HepG2 (cell line): ENCODE results near the gene B4GALT1. TPM values are rescaled to one million over a fixed set of nuclear protein-coding genes. Genes with fewer than 3 reads are reported as not detected.
A peak's percentile ranks its signal among the peaks of the same experiment; 100 is the strongest.

ENCODE experiments used
- ESRRA ChIP-seq: sonication (generic); formaldehyde crosslinking; IDR thresholded peaks from 2 replicates; pipeline ENCODE4 v1.5.1; 2020; ENCODE audit warnings: mild to moderate bottlenecking, low read depth, missing genetic modification reagents
- GABPB1 ChIP-seq: IDR thresholded peaks from 2 replicates; pipeline ENCODE4 v1.6.1; 2016; ENCODE audit warnings: mild to moderate bottlenecking, missing genetic modification reagents, moderate library complexity, missing compliant biosample characterization
- KAT7 ChIP-seq: IDR thresholded peaks from 2 replicates; pipeline ENCODE4 v1.6.1; 2018; ENCODE audit warnings: borderline replicate concordance, missing compliant biosample characterization
- NR2F2 ChIP-seq: IDR thresholded peaks from 2 replicates; pipeline ENCODE4 v1.6.1; 2012; ENCODE audit warnings: low read depth, inconsistent platforms, borderline replicate concordance
- PRPF4 ChIP-seq: fragments of 200-400 bp; formaldehyde crosslinking; IDR thresholded peaks from 2 replicates; pipeline ENCODE4 v1.6.1; 2016; ENCODE audit warnings: low read length, low read depth; ENCODE audit not compliant: poor library complexity, severe bottlenecking
- TEAD2 ChIP-seq: sonication (generic); formaldehyde crosslinking; IDR thresholded peaks from 2 replicates; pipeline ENCODE4 v1.9.0; 2021; ENCODE audit warnings: missing genetic modification reagents
- ZFP1 ChIP-seq: IDR thresholded peaks from 2 replicates; pipeline ENCODE4 v1.6.1; 2016
- ZNF12 ChIP-seq: sonication (generic); formaldehyde crosslinking; IDR thresholded peaks from 2 replicates; pipeline ENCODE4 v1.5.0; 2020; ENCODE audit warnings: missing genetic modification reagents
- ZNF207 ChIP-seq: fragments of 450-650 bp; IDR thresholded peaks from 2 replicates; pipeline ENCODE4 v1.6.1; 2016; ENCODE audit warnings: antibody characterized with exemption, borderline replicate concordance
- ZNF788 ChIP-seq: sonication (generic); formaldehyde crosslinking; IDR thresholded peaks from 2 replicates; pipeline ENCODE4 v1.5.0; 2020; ENCODE audit warnings: mild to moderate bottlenecking, missing genetic modification reagents, borderline replicate concordance
- polyA plus RNA-seq, 8 experiments: library from polyadenylated mRNA; depleted of rRNA in 3 of 8; stranded (reverse) in 7 of 8; unstranded in 1 of 8; fragments of >200 nt; fragmentation: Illumina TruSeq in 4 of 8; extraction: Trizol in 4 of 8; gene quantifications; 2 replicates each; pipeline versions ENCODE4 v1.2.1 to v1.2.3, GENCODE V29; 2011 to 2016; ENCODE audit warnings: low read depth in 4 of 8, missing spikeins in 1 of 8, mixed read lengths in 1 of 8; ENCODE audit not compliant: insufficient read depth in 1 of 8
- total RNA-seq, 5 experiments: library from RNA; depleted of rRNA; stranded (reverse); fragments of >200 nt; fragmentation: Illumina TruSeq; extraction: Trizol; gene quantifications; 2 replicates each; pipeline ENCODE4 v1.2.3, GENCODE V29; 2016; ENCODE audit warnings: low read depth in 1 of 5
- TF ChIP-seq, protein P1 (sequence below): IDR thresholded peaks from 2 replicates; pipeline ENCODE4 v1.6.1; 2016; ENCODE audit warnings: low read depth, missing genetic modification reagents, missing compliant biosample characterization
- TF ChIP-seq, protein P2 (sequence below): sonication (generic); formaldehyde crosslinking; IDR thresholded peaks from 2 replicates; pipeline ENCODE4 v1.8.1; 2023; ENCODE audit warnings: missing genetic modification reagents, inconsistent platforms, borderline replicate concordance
- TF ChIP-seq, protein P3 (sequence below): sonication (generic); formaldehyde crosslinking; conservative IDR thresholded peaks from 2 replicates; pipeline ENCODE4 v1.4.0; 2020; ENCODE audit warnings: missing genetic modification reagents
- TF ChIP-seq, protein P4 (sequence below): sonication (generic); formaldehyde crosslinking; IDR thresholded peaks from 2 replicates; pipeline ENCODE4 v1.5.0; 2020; ENCODE audit warnings: missing genetic modification reagents
- TF ChIP-seq, protein P5 (sequence below): sonication (generic); formaldehyde crosslinking; IDR thresholded peaks from 2 replicates; pipeline ENCODE4 v1.5.0; 2020; ENCODE audit warnings: missing genetic modification reagents
- TF ChIP-seq, protein P6 (sequence below): sonication (generic); formaldehyde crosslinking; IDR thresholded peaks from 2 replicates; pipeline ENCODE4 v1.5.1; 2020; ENCODE audit warnings: missing genetic modification reagents, mild to moderate bottlenecking, borderline replicate concordance

B4GALT1 gene
- total and polyA plus RNA-seq, 2 of the 13 experiments (the other 11 are each of a cell fraction or from before 2014, with no cell fraction given): 15.7 to 33.5 TPM

DNA sequence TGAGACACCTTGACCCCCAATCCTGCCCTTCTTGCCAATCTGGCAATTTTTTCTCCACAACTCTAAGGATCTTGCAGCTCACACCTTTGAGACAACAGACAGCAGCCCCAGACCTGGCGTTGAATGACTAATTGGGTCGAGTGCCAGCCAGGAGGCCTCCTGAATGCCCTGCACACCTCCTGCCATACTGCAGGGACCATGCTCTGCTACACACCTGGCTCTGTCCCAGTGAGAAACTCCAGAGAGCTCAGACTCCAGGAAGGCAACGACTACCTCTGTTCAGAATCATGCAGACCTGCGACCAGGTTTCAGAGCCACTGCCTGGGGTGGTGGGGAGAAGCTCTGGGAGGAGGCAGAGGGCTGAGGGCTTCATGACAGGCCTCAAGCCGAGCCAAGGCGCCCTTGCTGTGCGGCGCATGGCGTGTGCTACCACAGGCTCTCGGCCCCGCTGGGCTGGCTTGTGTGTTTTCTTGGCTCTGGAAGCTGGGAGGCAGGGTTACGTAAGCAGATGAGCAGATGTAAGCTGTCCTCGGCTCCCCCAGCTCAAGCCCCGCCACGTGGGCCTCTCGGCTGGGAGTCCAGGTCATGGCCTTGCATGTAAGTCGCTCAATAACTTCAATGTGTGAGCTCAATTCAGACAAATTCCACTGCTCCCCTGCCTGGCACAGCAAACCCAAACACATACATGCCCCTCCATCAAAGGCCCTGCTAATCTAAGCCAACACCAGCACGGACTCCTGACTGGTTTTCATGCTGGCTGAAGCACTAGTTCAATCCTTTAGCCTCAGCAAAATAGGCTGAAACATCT, 27.5 kb downstream of the B4GALT1 start (continued):
- TF ChIP-seq, protein P1, sequence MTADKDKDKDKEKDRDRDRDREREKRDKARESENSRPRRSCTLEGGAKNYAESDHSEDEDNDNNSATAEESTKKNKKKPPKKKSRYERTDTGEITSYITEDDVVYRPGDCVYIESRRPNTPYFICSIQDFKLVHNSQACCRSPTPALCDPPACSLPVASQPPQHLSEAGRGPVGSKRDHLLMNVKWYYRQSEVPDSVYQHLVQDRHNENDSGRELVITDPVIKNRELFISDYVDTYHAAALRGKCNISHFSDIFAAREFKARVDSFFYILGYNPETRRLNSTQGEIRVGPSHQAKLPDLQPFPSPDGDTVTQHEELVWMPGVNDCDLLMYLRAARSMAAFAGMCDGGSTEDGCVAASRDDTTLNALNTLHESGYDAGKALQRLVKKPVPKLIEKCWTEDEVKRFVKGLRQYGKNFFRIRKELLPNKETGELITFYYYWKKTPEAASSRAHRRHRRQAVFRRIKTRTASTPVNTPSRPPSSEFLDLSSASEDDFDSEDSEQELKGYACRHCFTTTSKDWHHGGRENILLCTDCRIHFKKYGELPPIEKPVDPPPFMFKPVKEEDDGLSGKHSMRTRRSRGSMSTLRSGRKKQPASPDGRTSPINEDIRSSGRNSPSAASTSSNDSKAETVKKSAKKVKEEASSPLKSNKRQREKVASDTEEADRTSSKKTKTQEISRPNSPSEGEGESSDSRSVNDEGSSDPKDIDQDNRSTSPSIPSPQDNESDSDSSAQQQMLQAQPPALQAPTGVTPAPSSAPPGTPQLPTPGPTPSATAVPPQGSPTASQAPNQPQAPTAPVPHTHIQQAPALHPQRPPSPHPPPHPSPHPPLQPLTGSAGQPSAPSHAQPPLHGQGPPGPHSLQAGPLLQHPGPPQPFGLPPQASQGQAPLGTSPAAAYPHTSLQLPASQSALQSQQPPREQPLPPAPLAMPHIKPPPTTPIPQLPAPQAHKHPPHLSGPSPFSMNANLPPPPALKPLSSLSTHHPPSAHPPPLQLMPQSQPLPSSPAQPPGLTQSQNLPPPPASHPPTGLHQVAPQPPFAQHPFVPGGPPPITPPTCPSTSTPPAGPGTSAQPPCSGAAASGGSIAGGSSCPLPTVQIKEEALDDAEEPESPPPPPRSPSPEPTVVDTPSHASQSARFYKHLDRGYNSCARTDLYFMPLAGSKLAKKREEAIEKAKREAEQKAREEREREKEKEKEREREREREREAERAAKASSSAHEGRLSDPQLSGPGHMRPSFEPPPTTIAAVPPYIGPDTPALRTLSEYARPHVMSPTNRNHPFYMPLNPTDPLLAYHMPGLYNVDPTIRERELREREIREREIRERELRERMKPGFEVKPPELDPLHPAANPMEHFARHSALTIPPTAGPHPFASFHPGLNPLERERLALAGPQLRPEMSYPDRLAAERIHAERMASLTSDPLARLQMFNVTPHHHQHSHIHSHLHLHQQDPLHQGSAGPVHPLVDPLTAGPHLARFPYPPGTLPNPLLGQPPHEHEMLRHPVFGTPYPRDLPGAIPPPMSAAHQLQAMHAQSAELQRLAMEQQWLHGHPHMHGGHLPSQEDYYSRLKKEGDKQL (CRISPR knock-in tag): peak; percentile 33; the same call in 1 of the 2 replicates
- TF ChIP-seq GABPB1 (CRISPR knock-in tag) (peak; percentile 71), KAT7 (CRISPR knock-in tag) (peak; percentile 89; the same call in 1 of the 2 replicates), NR2F2 (peak; percentile 86), TEAD2 (CRISPR knock-in tag) (no peak), ZNF207 (no peak), ZNF12 (CRISPR knock-in tag) (peak; percentile 88), ESRRA (CRISPR knock-in tag) (peak; percentile 85), ZNF788 (CRISPR knock-in tag) (peak; percentile 79; the same call in 1 of the 2 replicates), ZFP1 (CRISPR knock-in tag) (no peak), PRPF4 (no peak)
- TF ChIP-seq, protein P2, sequence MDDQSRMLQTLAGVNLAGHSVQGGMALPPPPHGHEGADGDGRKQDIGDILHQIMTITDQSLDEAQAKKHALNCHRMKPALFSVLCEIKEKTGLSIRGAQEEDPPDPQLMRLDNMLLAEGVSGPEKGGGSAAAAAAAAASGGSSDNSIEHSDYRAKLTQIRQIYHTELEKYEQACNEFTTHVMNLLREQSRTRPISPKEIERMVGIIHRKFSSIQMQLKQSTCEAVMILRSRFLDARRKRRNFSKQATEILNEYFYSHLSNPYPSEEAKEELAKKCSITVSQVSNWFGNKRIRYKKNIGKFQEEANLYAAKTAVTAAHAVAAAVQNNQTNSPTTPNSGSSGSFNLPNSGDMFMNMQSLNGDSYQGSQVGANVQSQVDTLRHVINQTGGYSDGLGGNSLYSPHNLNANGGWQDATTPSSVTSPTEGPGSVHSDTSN (CRISPR knock-in tag): no peak
- TF ChIP-seq, protein P3, sequence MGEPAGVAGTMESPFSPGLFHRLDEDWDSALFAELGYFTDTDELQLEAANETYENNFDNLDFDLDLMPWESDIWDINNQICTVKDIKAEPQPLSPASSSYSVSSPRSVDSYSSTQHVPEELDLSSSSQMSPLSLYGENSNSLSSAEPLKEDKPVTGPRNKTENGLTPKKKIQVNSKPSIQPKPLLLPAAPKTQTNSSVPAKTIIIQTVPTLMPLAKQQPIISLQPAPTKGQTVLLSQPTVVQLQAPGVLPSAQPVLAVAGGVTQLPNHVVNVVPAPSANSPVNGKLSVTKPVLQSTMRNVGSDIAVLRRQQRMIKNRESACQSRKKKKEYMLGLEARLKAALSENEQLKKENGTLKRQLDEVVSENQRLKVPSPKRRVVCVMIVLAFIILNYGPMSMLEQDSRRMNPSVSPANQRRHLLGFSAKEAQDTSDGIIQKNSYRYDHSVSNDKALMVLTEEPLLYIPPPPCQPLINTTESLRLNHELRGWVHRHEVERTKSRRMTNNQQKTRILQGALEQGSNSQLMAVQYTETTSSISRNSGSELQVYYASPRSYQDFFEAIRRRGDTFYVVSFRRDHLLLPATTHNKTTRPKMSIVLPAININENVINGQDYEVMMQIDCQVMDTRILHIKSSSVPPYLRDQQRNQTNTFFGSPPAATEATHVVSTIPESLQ (CRISPR knock-in tag): no peak
- TF ChIP-seq, protein P4, sequence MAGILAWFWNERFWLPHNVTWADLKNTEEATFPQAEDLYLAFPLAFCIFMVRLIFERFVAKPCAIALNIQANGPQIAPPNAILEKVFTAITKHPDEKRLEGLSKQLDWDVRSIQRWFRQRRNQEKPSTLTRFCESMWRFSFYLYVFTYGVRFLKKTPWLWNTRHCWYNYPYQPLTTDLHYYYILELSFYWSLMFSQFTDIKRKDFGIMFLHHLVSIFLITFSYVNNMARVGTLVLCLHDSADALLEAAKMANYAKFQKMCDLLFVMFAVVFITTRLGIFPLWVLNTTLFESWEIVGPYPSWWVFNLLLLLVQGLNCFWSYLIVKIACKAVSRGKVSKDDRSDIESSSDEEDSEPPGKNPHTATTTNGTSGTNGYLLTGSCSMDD (CRISPR knock-in tag): no peak
- TF ChIP-seq, protein P5, sequence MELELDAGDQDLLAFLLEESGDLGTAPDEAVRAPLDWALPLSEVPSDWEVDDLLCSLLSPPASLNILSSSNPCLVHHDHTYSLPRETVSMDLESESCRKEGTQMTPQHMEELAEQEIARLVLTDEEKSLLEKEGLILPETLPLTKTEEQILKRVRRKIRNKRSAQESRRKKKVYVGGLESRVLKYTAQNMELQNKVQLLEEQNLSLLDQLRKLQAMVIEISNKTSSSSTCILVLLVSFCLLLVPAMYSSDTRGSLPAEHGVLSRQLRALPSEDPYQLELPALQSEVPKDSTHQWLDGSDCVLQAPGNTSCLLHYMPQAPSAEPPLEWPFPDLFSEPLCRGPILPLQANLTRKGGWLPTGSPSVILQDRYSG: no peak
- TF ChIP-seq, protein P6, sequence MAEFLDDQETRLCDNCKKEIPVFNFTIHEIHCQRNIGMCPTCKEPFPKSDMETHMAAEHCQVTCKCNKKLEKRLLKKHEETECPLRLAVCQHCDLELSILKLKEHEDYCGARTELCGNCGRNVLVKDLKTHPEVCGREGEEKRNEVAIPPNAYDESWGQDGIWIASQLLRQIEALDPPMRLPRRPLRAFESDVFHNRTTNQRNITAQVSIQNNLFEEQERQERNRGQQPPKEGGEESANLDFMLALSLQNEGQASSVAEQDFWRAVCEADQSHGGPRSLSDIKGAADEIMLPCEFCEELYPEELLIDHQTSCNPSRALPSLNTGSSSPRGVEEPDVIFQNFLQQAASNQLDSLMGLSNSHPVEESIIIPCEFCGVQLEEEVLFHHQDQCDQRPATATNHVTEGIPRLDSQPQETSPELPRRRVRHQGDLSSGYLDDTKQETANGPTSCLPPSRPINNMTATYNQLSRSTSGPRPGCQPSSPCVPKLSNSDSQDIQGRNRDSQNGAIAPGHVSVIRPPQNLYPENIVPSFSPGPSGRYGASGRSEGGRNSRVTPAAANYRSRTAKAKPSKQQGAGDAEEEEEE (CRISPR knock-in tag): peak; percentile 93; the same call in 1 of the 2 replicates
